HepG2 (cell line): ENCODE data around the gene ANXA5. TPM values are rescaled to one million over a fixed set of nuclear protein-coding genes. Genes with fewer than 3 reads are reported as not detected.
A peak's percentile ranks its signal among the peaks of the same experiment; 100 is the strongest.

Source experiments
- CSRNP1 ChIP-seq: sonication (generic); formaldehyde crosslinking; IDR thresholded peaks from 2 replicates; pipeline ENCODE4 v1.8.1; 2023; ENCODE audit warnings: mild to moderate bottlenecking, missing genetic modification reagents
- EZH2 ChIP-seq: conservative IDR thresholded peaks from 2 replicates; pipeline ENCODE4 v1.6.1; 2012; ENCODE audit warnings: mild to moderate bottlenecking, low read depth, low read length, moderate library complexity
- HDAC2 ChIP-seq: sonication (generic); formaldehyde crosslinking; IDR thresholded peaks from 2 replicates; pipeline ENCODE4 v1.4.0; 2020; ENCODE audit warnings: missing genetic modification reagents
- HNF1B ChIP-seq: sonication (generic); formaldehyde crosslinking; IDR thresholded peaks from 2 replicates; pipeline ENCODE4 v1.5.1; 2020; ENCODE audit warnings: mild to moderate bottlenecking, moderate library complexity, missing genetic modification reagents
- HNRNPK ChIP-seq: fragments of 200-400 bp; formaldehyde crosslinking; IDR thresholded peaks from 2 replicates; pipeline ENCODE4 v1.6.1; 2018; ENCODE audit warnings: low read length, low read depth, moderate library complexity, mild to moderate bottlenecking; ENCODE audit not compliant: poor library complexity, severe bottlenecking
- ISX ChIP-seq: sonication (generic); formaldehyde crosslinking; conservative IDR thresholded peaks from 2 replicates; pipeline ENCODE4 v1.5.0; 2020; ENCODE audit warnings: missing genetic modification reagents
- MED8 ChIP-seq: sonication (generic); formaldehyde crosslinking; IDR thresholded peaks from 2 replicates; pipeline ENCODE4 v1.8.1; 2023; ENCODE audit warnings: mild to moderate bottlenecking, missing genetic modification reagents; ENCODE audit not compliant: insufficient replicate concordance
- PRDM15 ChIP-seq: sonication (generic); formaldehyde crosslinking; IDR thresholded peaks from 2 replicates; pipeline ENCODE4 v1.4.0; 2020; ENCODE audit warnings: missing genetic modification reagents
- TRAFD1 ChIP-seq: sonication (generic); formaldehyde crosslinking; IDR thresholded peaks from 2 replicates; pipeline ENCODE4 v1.5.1; 2020; ENCODE audit warnings: missing genetic modification reagents, mild to moderate bottlenecking, borderline replicate concordance
- ZBTB44 ChIP-seq: sonication (generic); formaldehyde crosslinking; IDR thresholded peaks from 2 replicates; pipeline ENCODE4 v1.4.0; 2020; ENCODE audit warnings: missing genetic modification reagents
- ZKSCAN1 ChIP-seq: fragments of 150-350 bp; IDR thresholded peaks from 2 replicates; pipeline ENCODE4 v1.6.1; 2014; ENCODE audit warnings: low read length
- ZNF331 ChIP-seq: sonication (generic); formaldehyde crosslinking; IDR thresholded peaks from 2 replicates; pipeline ENCODE4 v1.4.0; 2020; ENCODE audit warnings: missing genetic modification reagents
- ZNF674 ChIP-seq: sonication (generic); formaldehyde crosslinking; IDR thresholded peaks from 2 replicates; pipeline ENCODE4 v1.5.0; 2020; ENCODE audit warnings: low read depth, mild to moderate bottlenecking, missing genetic modification reagents
- ZNF7 ChIP-seq: IDR thresholded peaks from 2 replicates; pipeline ENCODE4 v1.6.1; 2016; ENCODE audit warnings: missing biosample characterization, missing genetic modification reagents
- ZNF800 ChIP-seq: sonication (generic); formaldehyde crosslinking; IDR thresholded peaks from 2 replicates; pipeline ENCODE4 v1.4.0; 2020; ENCODE audit warnings: missing genetic modification reagents
- polyA plus RNA-seq, 8 experiments: library from polyadenylated mRNA; depleted of rRNA in 3 of 8; stranded (reverse) in 7 of 8; unstranded in 1 of 8; fragments of >200 nt; fragmentation: Illumina TruSeq in 4 of 8; extraction: Trizol in 4 of 8; gene quantifications; 2 replicates each; pipeline versions ENCODE4 v1.2.1 to v1.2.3, GENCODE V29; 2011 to 2016; ENCODE audit warnings: low read depth in 4 of 8, missing spikeins in 1 of 8, mixed read lengths in 1 of 8; ENCODE audit not compliant: insufficient read depth in 1 of 8
- total RNA-seq, 5 experiments: library from RNA; depleted of rRNA; stranded (reverse); fragments of >200 nt; fragmentation: Illumina TruSeq; extraction: Trizol; gene quantifications; 2 replicates each; pipeline ENCODE4 v1.2.3, GENCODE V29; 2016; ENCODE audit warnings: low read depth in 1 of 5

ANXA5 gene
- total and polyA plus RNA-seq, 2 of the 13 experiments (the other 11 are each of a cell fraction or from before 2014, with no cell fraction given) = 209 to 342 TPM

GRCh38 chr4:121696581-121697461 lies at the start of gene ANXA5 (continued):
- TF ChIP-seq CSRNP1 = peak; percentile 96; the same call in 1 of the 2 replicates
- TF ChIP-seq PRDM15 = 0 out of 2 replicates have a peak, but pooled peaks have one; percentile 22
- peak; percentile 88 for TF ChIP-seq ZNF800 (CRISPR knock-in tag)
- TF ChIP-seq ZKSCAN1 = no peak
- no peak for TF ChIP-seq ZNF7
- TF ChIP-seq ZNF331 (CRISPR knock-in tag) = no peak
- TF ChIP-seq HNF1B (CRISPR knock-in tag) = no peak
- no peak for TF ChIP-seq ZNF674 (CRISPR knock-in tag)
- peak; percentile 29; the same call in 1 of the 2 replicates for TF ChIP-seq HDAC2
- no peak for TF ChIP-seq TRAFD1 (CRISPR knock-in tag)
- no peak for TF ChIP-seq ISX (CRISPR knock-in tag)
- no peak for TF ChIP-seq HNRNPK
- no peak for TF ChIP-seq ZBTB44 (CRISPR knock-in tag)
- TF ChIP-seq MED8 = no peak
- TF ChIP-seq EZH2 = no peak
